Measurements from ENCODE around the gene PDE3B. TPM values are rescaled to one million over a fixed set of nuclear protein-coding genes. Genes with fewer than 3 reads are reported as not detected.
A peak's percentile ranks its signal among the peaks of the same experiment; 100 is the strongest.
"Not testable (repeated sequence)": the region's sequence is repeated elsewhere in the genome, so short reads cannot be mapped to it uniquely, and the experiment has no call there.

Gene PDE3B
- total RNA-seq, 1 donor from 2014 or later = 58.8 TPM

- Mint-ChIP-seq H3K4me1 (ENCODE audit: low read depth) (peaks cover 15% of the 10 kb centered on the region), H3K9me3 (peaks cover 58% of the 10 kb centered on the region), H3K27me3 (ENCODE audit: low read depth) (no peaks in the 10 kb centered on the region), H3K36me3 (ENCODE audit: low read depth) (peaks cover 82% of the 10 kb centered on the region), H3K27ac (no peak overlapping the region), H3K4me3 (ENCODE audit: low read depth) (no peak overlapping the region)
- intact Hi-C loops (cut with micrococcal nuclease) = no loop called here
- DNase-seq (ENCODE audit: low spot score) = no peak
Observed at GRCh38 chr11:14702760-14703159, 59.2 kb downstream of the PDE3B start.

GRCh38 chr11:14703731-14704130 lies 60.1 kb downstream of the PDE3B start:
- H3K36me3 Mint-ChIP-seq (ENCODE audit: low read depth) = peaks cover 87% of the 10 kb centered on the region
- H3K27me3 Mint-ChIP-seq (ENCODE audit: low read depth) = no peaks in the 10 kb centered on the region
- DNase-seq (ENCODE audit: low spot score) = no peak
- H3K4me1 Mint-ChIP-seq (ENCODE audit: low read depth) = peaks cover 14% of the 10 kb centered on the region
- peaks cover 68% of the 10 kb centered on the region for H3K9me3 Mint-ChIP-seq
- H3K4me3 Mint-ChIP-seq (ENCODE audit: low read depth) = no peak overlapping the region
- intact Hi-C loops (cut with micrococcal nuclease) = no loop called here
- no peak overlapping the region for H3K27ac Mint-ChIP-seq

DNA sequence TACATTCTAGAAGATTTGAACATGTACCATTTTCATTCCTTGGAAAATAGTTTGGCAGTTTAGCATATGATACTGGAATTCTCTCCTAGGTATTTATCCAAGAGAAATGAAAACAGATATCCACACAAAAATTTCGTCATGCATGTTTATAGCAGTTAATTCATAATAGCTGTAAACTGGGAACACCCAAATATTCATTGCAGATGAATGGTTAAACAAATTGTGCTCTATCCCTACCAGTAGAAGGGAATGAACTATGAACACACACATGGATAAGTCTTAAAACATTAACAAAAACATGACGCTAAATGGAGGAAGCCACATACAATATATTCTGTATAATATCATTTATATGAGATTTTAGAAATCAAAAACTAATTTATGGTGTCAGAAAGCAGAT lies 61.5 kb downstream of the PDE3B start:
- no peak for DNase-seq (ENCODE audit: low spot score)
- intact Hi-C loops (cut with micrococcal nuclease) = no loop called here
- no peak overlapping the region for H3K27ac Mint-ChIP-seq
- H3K4me3 Mint-ChIP-seq (ENCODE audit: low read depth) = no peak overlapping the region
- H3K36me3 Mint-ChIP-seq (ENCODE audit: low read depth) = peaks cover 92% of the 10 kb centered on the region
- peaks cover 12% of the 10 kb centered on the region for H3K4me1 Mint-ChIP-seq (ENCODE audit: low read depth)
- no peaks in the 10 kb centered on the region for H3K27me3 Mint-ChIP-seq (ENCODE audit: low read depth)
- H3K9me3 Mint-ChIP-seq = peaks cover 77% of the 10 kb centered on the region

DNA sequence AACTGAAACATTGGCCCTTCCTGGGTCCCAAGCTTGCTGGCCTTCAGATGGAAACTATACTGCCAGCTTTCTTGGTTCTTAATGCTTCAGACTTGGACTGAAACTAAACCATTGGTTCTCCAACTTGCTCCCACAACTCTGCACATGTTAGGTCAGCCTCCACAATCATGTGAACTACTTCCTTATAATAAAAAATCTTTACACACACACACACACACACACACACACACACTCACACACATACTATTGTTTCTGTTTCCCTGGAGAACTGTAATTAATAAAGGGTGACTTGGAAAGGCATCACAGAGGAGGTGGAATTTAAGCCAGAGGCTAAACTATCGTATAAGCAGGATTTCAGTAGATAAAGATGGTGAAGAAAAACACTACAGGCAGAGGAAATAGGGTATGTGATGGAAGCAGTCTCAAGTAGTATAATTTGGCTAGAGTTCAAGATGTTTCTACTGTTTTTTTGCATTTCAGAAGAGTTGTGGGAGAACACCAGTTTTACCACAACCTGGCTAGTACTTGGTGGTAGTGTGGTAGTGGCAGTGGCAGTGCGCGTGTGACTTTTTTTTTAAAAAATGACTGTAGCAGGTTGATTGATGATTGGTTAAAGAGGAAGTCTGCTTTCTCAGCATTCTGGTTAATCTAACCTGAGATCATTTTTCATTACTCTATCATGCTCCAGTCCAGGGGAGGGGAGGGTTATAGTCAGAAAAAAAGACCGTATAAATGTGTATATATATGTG lies 70.1 kb downstream of the PDE3B start:
- no peaks in the 10 kb centered on the region for H3K27me3 Mint-ChIP-seq (ENCODE audit: low read depth)

DNA sequence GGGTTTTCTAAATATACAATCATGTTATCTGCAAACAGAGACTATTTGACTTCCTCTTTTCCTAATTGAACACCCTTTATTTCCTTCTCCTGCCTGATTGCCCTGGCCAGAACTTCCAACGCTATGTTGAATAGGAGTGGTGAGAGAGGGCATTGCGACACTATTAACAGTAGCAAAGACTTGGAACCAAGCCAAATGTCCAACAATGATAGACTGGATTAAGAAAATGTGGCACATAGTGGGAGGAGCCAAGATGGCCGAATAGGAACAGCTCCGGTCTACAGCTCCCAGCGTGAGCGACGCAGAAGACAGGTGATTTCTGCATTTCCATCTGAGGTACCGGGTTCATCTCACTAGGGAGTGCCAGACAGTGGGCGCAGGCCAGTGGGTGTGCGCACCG lies 72.1 kb downstream of the PDE3B start:
- DNase-seq (ENCODE audit: low spot score); H3K27ac Mint-ChIP-seq; intact Hi-C loops (cut with micrococcal nuclease); H3K27me3 Mint-ChIP-seq (ENCODE audit: low read depth); H3K4me3 Mint-ChIP-seq (ENCODE audit: low read depth): not testable (repeated sequence)
- peaks cover 33% of the 10 kb centered on the region for H3K36me3 Mint-ChIP-seq (ENCODE audit: low read depth)
- H3K9me3 Mint-ChIP-seq = peaks cover 27% of the 10 kb centered on the region
- peaks cover 12% of the 10 kb centered on the region for H3K4me1 Mint-ChIP-seq (ENCODE audit: low read depth)

More for the DNA sequence above, 70.1 kb downstream of the PDE3B start:
- peaks cover 16% of the 10 kb centered on the region for H3K4me1 Mint-ChIP-seq (ENCODE audit: low read depth)
- H3K9me3 Mint-ChIP-seq = peaks cover 41% of the 10 kb centered on the region
- peaks cover 52% of the 10 kb centered on the region for H3K36me3 Mint-ChIP-seq (ENCODE audit: low read depth)
- H3K27ac Mint-ChIP-seq = peak overlapping the region; percentile 71
- H3K4me3 Mint-ChIP-seq (ENCODE audit: low read depth) = peak overlapping the region; percentile 2
- peak; percentile 10 for DNase-seq (ENCODE audit: low spot score)
- intact Hi-C loops (cut with micrococcal nuclease) = loop anchor here (5.0 kb wide), 1 partner anchor 54 kb away; no protein-coding TSS in a partner anchor

- H3K9me3 Mint-ChIP-seq = no peaks in the 10 kb centered on the region
- no peak overlapping the region for H3K4me3 Mint-ChIP-seq (ENCODE audit: low read depth)
- no peak for DNase-seq (ENCODE audit: low spot score)
- H3K4me1 Mint-ChIP-seq (ENCODE audit: low read depth) = peaks cover 30% of the 10 kb centered on the region
- intact Hi-C loops (cut with micrococcal nuclease) = no loop called here
- H3K27ac Mint-ChIP-seq = no peak overlapping the region
- H3K27me3 Mint-ChIP-seq (ENCODE audit: low read depth) = no peaks in the 10 kb centered on the region
- peaks cover 29% of the 10 kb centered on the region for H3K36me3 Mint-ChIP-seq (ENCODE audit: low read depth)
Observed at GRCh38 chr11:14722496-14722895, 78.9 kb downstream of the PDE3B start.

- no peaks in the 10 kb centered on the region for H3K27me3 Mint-ChIP-seq (ENCODE audit: low read depth)
- H3K4me3 Mint-ChIP-seq (ENCODE audit: low read depth) = no peak overlapping the region
- DNase-seq (ENCODE audit: low spot score) = no peak
- no peaks in the 10 kb centered on the region for H3K9me3 Mint-ChIP-seq
- intact Hi-C loops (cut with micrococcal nuclease) = no loop called here
- H3K27ac Mint-ChIP-seq = no peak overlapping the region
- H3K4me1 Mint-ChIP-seq (ENCODE audit: low read depth) = peaks cover 41% of the 10 kb centered on the region
- H3K36me3 Mint-ChIP-seq (ENCODE audit: low read depth) = peaks cover 39% of the 10 kb centered on the region
Observed at GRCh38 chr11:14725150-14725549, 81.5 kb downstream of the PDE3B start.

DNA sequence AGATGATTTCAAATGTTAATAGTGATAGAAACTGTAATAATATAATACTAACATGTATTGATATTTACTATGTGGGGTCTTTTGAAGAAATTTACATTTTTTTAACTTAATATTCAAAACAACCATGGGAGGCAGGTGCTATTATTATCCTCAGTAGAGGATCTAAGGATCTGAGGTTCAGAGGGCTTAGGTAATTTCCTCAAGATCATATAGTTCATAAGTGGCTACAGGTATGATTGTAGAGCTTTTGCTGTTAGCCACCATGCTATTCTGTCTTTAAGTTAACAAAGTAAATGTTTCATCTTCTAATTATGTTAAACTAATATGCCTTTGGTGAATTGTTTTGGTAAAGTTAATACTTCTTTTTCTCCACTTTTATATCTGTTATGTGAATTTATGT lies 83.6 kb downstream of the PDE3B start:
- H3K27ac Mint-ChIP-seq = no peak overlapping the region
- DNase-seq (ENCODE audit: low spot score) = no peak
- peaks cover 43% of the 10 kb centered on the region for H3K36me3 Mint-ChIP-seq (ENCODE audit: low read depth)
- no peaks in the 10 kb centered on the region for H3K9me3 Mint-ChIP-seq
- H3K4me3 Mint-ChIP-seq (ENCODE audit: low read depth) = no peak overlapping the region
- no peaks in the 10 kb centered on the region for H3K27me3 Mint-ChIP-seq (ENCODE audit: low read depth)
- intact Hi-C loops (cut with micrococcal nuclease) = no loop called here
- H3K4me1 Mint-ChIP-seq (ENCODE audit: low read depth) = peaks cover 45% of the 10 kb centered on the region

GRCh38 chr11:14727746-14728145 lies 84.1 kb downstream of the PDE3B start:
- Mint-ChIP-seq H3K27ac (no peak overlapping the region), H3K9me3 (no peaks in the 10 kb centered on the region), H3K4me1 (ENCODE audit: low read depth) (peaks cover 47% of the 10 kb centered on the region)

DNA sequence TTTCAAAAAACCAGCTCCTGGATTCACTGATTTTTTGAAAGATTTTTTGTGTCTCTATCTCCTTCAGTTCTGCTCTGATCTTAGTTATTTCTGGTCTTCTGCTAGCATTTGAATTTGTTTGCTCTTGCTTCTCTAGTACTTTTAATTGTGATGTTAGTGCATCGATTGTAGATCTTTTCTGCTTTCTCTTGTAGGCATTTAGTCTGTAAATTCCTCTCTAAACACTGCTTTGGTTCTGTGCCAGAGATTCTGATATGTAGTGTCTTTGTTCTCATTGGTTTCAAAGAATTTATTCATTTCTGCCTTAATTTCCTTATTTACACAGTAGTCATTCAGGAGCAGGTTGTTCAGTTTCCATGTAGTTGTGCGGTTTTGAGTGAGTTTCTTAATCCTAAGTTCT lies 96.9 kb downstream of the PDE3B start:
- H3K9me3 Mint-ChIP-seq = peaks cover 57% of the 10 kb centered on the region
- H3K4me3 Mint-ChIP-seq (ENCODE audit: low read depth); H3K27ac Mint-ChIP-seq; DNase-seq (ENCODE audit: low spot score); H3K27me3 Mint-ChIP-seq (ENCODE audit: low read depth); intact Hi-C loops (cut with micrococcal nuclease): not testable (repeated sequence)
- peaks cover 42% of the 10 kb centered on the region for H3K4me1 Mint-ChIP-seq (ENCODE audit: low read depth)
- H3K36me3 Mint-ChIP-seq (ENCODE audit: low read depth) = peaks cover 75% of the 10 kb centered on the region

More at GRCh38 chr11:14727746-14728145, 84.1 kb downstream of the PDE3B start:
- intact Hi-C loops (cut with micrococcal nuclease) = no loop called here
- no peak for DNase-seq (ENCODE audit: low spot score)
- peaks cover 49% of the 10 kb centered on the region for H3K36me3 Mint-ChIP-seq (ENCODE audit: low read depth)
- no peaks in the 10 kb centered on the region for H3K27me3 Mint-ChIP-seq (ENCODE audit: low read depth)
- no peak overlapping the region for H3K4me3 Mint-ChIP-seq (ENCODE audit: low read depth)

- Mint-ChIP-seq H3K4me3 (ENCODE audit: low read depth) (no peak overlapping the region), H3K9me3 (peaks cover 51% of the 10 kb centered on the region), H3K27me3 (ENCODE audit: low read depth) (no peaks in the 10 kb centered on the region), H3K4me1 (ENCODE audit: low read depth) (peaks cover 36% of the 10 kb centered on the region), H3K27ac (no peak overlapping the region), H3K36me3 (ENCODE audit: low read depth) (peaks cover 74% of the 10 kb centered on the region)
- no peak for DNase-seq (ENCODE audit: low spot score)
- intact Hi-C loops (cut with micrococcal nuclease) = no loop called here
Observed at GRCh38 chr11:14741195-14741594, 97.6 kb downstream of the PDE3B start.

DNA sequence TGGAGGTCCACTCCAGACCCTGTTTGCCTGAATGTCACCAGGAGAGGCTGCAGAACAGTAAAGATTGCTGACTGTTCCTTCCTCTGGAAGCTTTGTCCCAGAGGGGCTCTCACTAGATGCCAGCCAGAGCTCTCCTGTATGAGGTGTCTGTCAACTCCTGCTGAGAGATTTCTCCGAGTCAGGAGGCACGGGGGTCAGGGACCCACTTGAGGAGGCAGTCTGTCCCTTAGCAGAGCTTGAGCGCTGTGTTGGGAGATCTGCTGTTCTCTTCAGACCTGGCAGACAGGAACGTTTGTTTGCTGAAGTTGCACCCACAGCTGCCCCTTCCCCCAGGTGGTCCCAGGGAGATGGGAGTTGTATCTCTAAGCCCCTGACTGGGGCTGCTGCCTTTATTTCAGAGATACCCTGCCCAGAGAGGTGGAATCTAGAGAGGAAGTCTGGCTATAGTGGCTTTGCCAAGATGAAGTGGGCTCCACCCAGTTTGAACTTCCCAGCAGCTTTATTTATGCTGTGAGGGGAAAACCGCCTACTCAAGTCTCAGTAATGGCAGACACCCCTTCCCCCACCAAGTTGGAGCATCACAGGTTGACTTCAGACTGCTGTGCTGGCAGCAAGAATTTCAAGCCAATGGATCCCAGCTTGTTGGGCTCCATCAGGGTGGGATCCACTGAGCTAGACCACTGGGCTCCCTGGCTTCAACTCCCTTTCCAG lies 99.4 kb downstream of the PDE3B start:
- DNase-seq (ENCODE audit: low spot score) = no peak
- Mint-ChIP-seq H3K4me3 (ENCODE audit: low read depth) (no peak overlapping the region), H3K27me3 (ENCODE audit: low read depth) (no peaks in the 10 kb centered on the region), H3K27ac (no peak overlapping the region), H3K9me3 (peaks cover 44% of the 10 kb centered on the region), H3K4me1 (ENCODE audit: low read depth) (peaks cover 48% of the 10 kb centered on the region), H3K36me3 (ENCODE audit: low read depth) (peaks cover 78% of the 10 kb centered on the region)
- intact Hi-C loops (cut with micrococcal nuclease) = no loop called here

DNA sequence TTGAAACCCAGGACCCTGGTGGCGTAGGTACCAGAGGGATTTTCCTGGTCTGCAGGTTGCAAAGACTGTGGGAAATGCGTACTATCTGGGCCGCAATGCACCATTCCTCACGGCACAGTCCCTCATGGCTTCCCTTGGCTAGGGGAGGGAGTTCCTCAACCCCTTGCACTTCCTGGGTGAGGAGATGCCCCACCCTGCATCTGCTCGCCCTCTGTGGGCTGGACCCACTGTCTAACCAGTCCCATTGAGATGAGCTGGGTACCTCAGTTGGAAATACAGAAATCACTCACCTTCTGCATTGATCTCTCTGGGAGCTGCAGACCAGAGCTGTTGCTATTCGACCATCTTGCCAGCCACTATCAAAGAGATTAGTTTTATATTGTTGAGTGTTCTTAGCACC lies 100.1 kb downstream of the PDE3B start:
- peaks cover 72% of the 10 kb centered on the region for H3K36me3 Mint-ChIP-seq (ENCODE audit: low read depth)
- H3K9me3 Mint-ChIP-seq = peaks cover 38% of the 10 kb centered on the region
- H3K27ac Mint-ChIP-seq = peak overlapping the region; percentile 25
- intact Hi-C loops (cut with micrococcal nuclease); H3K27me3 Mint-ChIP-seq (ENCODE audit: low read depth); DNase-seq (ENCODE audit: low spot score); H3K4me3 Mint-ChIP-seq (ENCODE audit: low read depth): not testable (repeated sequence)
- H3K4me1 Mint-ChIP-seq (ENCODE audit: low read depth) = peaks cover 48% of the 10 kb centered on the region

Measured in activated T-helper 2 cell treated with anti-CD3 and anti-CD28 coated beads, Interferon-gamma antibody, Interleukin-2, Interleukin-4, amounts not matched to agents 10 μg/mL and 5 μg/mL and 100 μg/mL, durations not matched to agents 14 hours and 24 hours and 36 hours (primary cell).